OCI-LY7 (cell line): ENCODE data around the gene CLDN4. TPM values are rescaled to one million over a fixed set of nuclear protein-coding genes. Genes with fewer than 3 reads are reported as not detected.

Source experiments
- BruUV-seq: library from RNA; stranded (reverse); fragments of 400-500 nt; replicated peaks from 2 replicates; lab custom pipeline; 2021; lab: Mats Ljungman, UMichigan
- CTCF ChIA-PET: fragments of 300-600 bp; sonication (Branson Sonifier 250); formaldehyde crosslinking; loops from one replicate; lab custom pipeline; 2022; ENCODE audit warnings: antibody characterized with exemption; ENCODE audit not compliant: unreplicated experiment; lab: Charles Lee
- POLR2A ChIA-PET: fragments of 300-600 bp; sonication (Branson Sonifier 250); formaldehyde crosslinking; loops from one replicate; lab custom pipeline; 2022; ENCODE audit warnings: antibody characterized with exemption; lab: Charles Lee
- DNase-seq: peaks from one replicate; pipeline ENCODE4 v3.0.0-alpha.2; 2015; ENCODE audit warnings: low spot score
- H2AFZ ChIP-seq: fragments of 200-600 bp; sonication (generic), shearing (Covaris generic); 2 replicates; pipeline ENCODE4 v1.6.1; 2014; ENCODE audit warnings: mild to moderate bottlenecking, antibody characterized with exemption, low read length, moderate library complexity
- H3K27ac ChIP-seq: fragments of 200-600 bp; sonication (generic); 2 replicates; pipeline ENCODE4 v1.5.1; 2014; ENCODE audit warnings: mixed run types, low read depth, mild to moderate bottlenecking, moderate library complexity, low read length, inconsistent platforms; ENCODE audit not compliant: poor library complexity, severe bottlenecking
- H3K36me3 ChIP-seq: fragments of 200-600 bp; sonication (generic); 2 replicates; pipeline ENCODE4 v1.6.1; 2014; ENCODE audit warnings: mild to moderate bottlenecking, antibody characterized with exemption, low read length, moderate library complexity, mixed read lengths; ENCODE audit not compliant: insufficient read depth
- H3K4me1 ChIP-seq: fragments of 200-600 bp; sonication (generic); 2 replicates; pipeline ENCODE4 v1.5.1; 2014; ENCODE audit warnings: mild to moderate bottlenecking, low read length; ENCODE audit not compliant: insufficient read depth, poor library complexity, severe bottlenecking
- H3K4me2 ChIP-seq: fragments of 200-600 bp; sonication (generic); 2 replicates; pipeline ENCODE4 v1.6.1; 2014; ENCODE audit warnings: mild to moderate bottlenecking, low read length
- H3K4me3 ChIP-seq: fragments of 200-600 bp; sonication (generic); 2 replicates; pipeline ENCODE4 v1.5.1; 2014; ENCODE audit warnings: mild to moderate bottlenecking, low read depth, low read length; ENCODE audit not compliant: poor library complexity, severe bottlenecking
- H3K79me2 ChIP-seq: fragments of 200-600 bp; sonication (generic); 2 replicates; pipeline ENCODE4 v1.6.1; 2016; ENCODE audit warnings: low read depth, mild to moderate bottlenecking, low read length, moderate library complexity, mixed read lengths; ENCODE audit not compliant: insufficient read depth
- H3K9me2 ChIP-seq: fragments of 200-600 bp; sonication (generic); 2 replicates; pipeline ENCODE4 v1.6.1; 2016; ENCODE audit warnings: mild to moderate bottlenecking, low read length, mixed read lengths; ENCODE audit not compliant: insufficient read depth
- H3K9me3 ChIP-seq: fragments of 200-600 bp; sonication (generic); 2 replicates; pipeline ENCODE4 v1.6.1; 2014; ENCODE audit warnings: mild to moderate bottlenecking, mixed run types, low read length, mixed read lengths
- H4K20me1 ChIP-seq: fragments of 200-600 bp; sonication (generic); 2 replicates; pipeline ENCODE4 v1.6.1; 2014; ENCODE audit warnings: mild to moderate bottlenecking, antibody characterized with exemption, low read length, moderate library complexity, mixed read lengths; ENCODE audit not compliant: insufficient read depth
- CTCF ChIP-seq: fragments of 200-600 bp; sonication (generic); conservative IDR thresholded peaks from 2 replicates; pipeline ENCODE4 v1.5.1; 2014; ENCODE audit warnings: mild to moderate bottlenecking, antibody characterized with exemption, low read length, moderate library complexity, mixed read lengths
- EZH2phosphoT487 ChIP-seq: fragments of 200-600 bp; sonication (generic); IDR thresholded peaks from 2 replicates; pipeline ENCODE4 v1.6.1; 2018; ENCODE audit warnings: low read depth, borderline replicate concordance, mild to moderate bottlenecking, mixed run types, antibody characterized with exemption, low read length, moderate library complexity, mixed read lengths
- intact Hi-C: fragments of 100-400 bp; cut with micrococcal nuclease; formaldehyde crosslinking; loops from one replicate; pipeline ENCODE4 v1.10.0; 2022; ENCODE audit not compliant: unreplicated experiment
- total RNA-seq, 2 experiments: library from RNA; depleted of rRNA in 1 of 2; stranded (reverse); fragments of >200 nt in 1 of 2; shearing (Covaris generic) in 1 of 2; gene quantifications; 2 replicates each; pipeline ENCODE4 v1.2.3, GENCODE V29; 2014 to 2022

CLDN4 gene
- total RNA-seq, 2 experiments from 2014 or later, result 0.13 to 1.0 TPM

GRCh38 chr7:73839743-73840714, 9.2 kb downstream of the CLDN4 start:
- DNase-seq, result peak; percentile 17
- H3K36me3 ChIP-seq, result no peaks in the 10 kb centered on the region
- no peak overlapping the region for H2AFZ ChIP-seq
- H3K4me3 ChIP-seq, result no peak overlapping the region
- peaks cover 14% of the 10 kb centered on the region for H3K4me1 ChIP-seq
- H3K79me2 ChIP-seq, result no peaks in the 10 kb centered on the region
- H3K4me2 ChIP-seq, result no peak overlapping the region
- no peak overlapping the region for H3K27ac ChIP-seq
- H4K20me1 ChIP-seq, result no peaks in the 10 kb centered on the region
- TF ChIP-seq EZH2phosphoT487, result no peak
- TF ChIP-seq CTCF, result no peak
- ChIA-PET CTCF (interaction anchor here (0.6 kb wide), 1 partner anchor 187 kb away, joined by 7 read pairs; no protein-coding TSS in a partner anchor), POLR2A (no interaction called here)
- no peaks in the 10 kb centered on the region for H3K9me3 ChIP-seq
- intact Hi-C loops, result loop anchor here (5.0 kb wide), 1 partner anchor 103 kb away; the partner anchor contains the start of gene ABHD11
- no peaks in the 10 kb centered on the region for H3K9me2 ChIP-seq
- no TSS peak for BruUV-seq

GRCh38 chr7:73840715-73841379, 10.1 kb downstream of the CLDN4 start:
- ChIA-PET POLR2A (no interaction called here), CTCF (no interaction called here)
- no peak overlapping the region for H2AFZ ChIP-seq
- H3K36me3 ChIP-seq, result no peaks in the 10 kb centered on the region
- no peaks in the 10 kb centered on the region for H3K9me2 ChIP-seq
- H3K9me3 ChIP-seq, result no peaks in the 10 kb centered on the region
- intact Hi-C loops, result loop anchor here (5.0 kb wide), 1 partner anchor 104 kb away; the partner anchor contains the start of gene ABHD11
- no peak for TF ChIP-seq EZH2phosphoT487
- TF ChIP-seq CTCF, result no peak
- H3K4me3 ChIP-seq, result no peak overlapping the region
- H3K4me1 ChIP-seq, result peaks cover 14% of the 10 kb centered on the region
- no peak overlapping the region for H3K4me2 ChIP-seq
- BruUV-seq, result no TSS peak
- no peak overlapping the region for H3K27ac ChIP-seq
- no peaks in the 10 kb centered on the region for H3K79me2 ChIP-seq
- no peak for DNase-seq
- no peaks in the 10 kb centered on the region for H4K20me1 ChIP-seq
